GM19025 (cell line): ENCODE measurements around the gene CFAP43.
A peak's percentile ranks its signal among the peaks of the same experiment; 100 is the strongest.
"Not testable (repeated sequence)": the region's sequence is repeated elsewhere in the genome, so short reads cannot be mapped to it uniquely, and the experiment has no call there.

Source experiments
- ATAC-seq: cut with Tn5 transposase; IDR thresholded peaks from one replicate; pipeline ENCODE4 v1.9.1; 2021; ENCODE audit warnings: mild to moderate bottlenecking, low read depth, moderate library complexity; ENCODE audit not compliant: unreplicated experiment

The CFAP43 gene

GRCh38 chr10:104234934-104235333 is 2.8 kb upstream of the CFAP43 start:
- ATAC-seq: no peak

- no peak for ATAC-seq
These were observed 1.7 kb upstream of the CFAP43 start for GRCh38 chr10:104233817-104234216.

- ATAC-seq: peak; percentile 5
These were observed 494 bp upstream of the CFAP43 start for GRCh38 chr10:104232613-104233102.

GRCh38 chr10:104230490-104230889 is 1.7 kb downstream of the CFAP43 start:
- no peak for ATAC-seq

GRCh38 chr10:104223304-104223703 is 8.9 kb downstream of the CFAP43 start:
- no peak for ATAC-seq

- no peak for ATAC-seq
These were observed 11.6 kb downstream of the CFAP43 start for GRCh38 chr10:104220522-104220921.

GRCh38 chr10:104218751-104219150 is 13.4 kb downstream of the CFAP43 start:
- ATAC-seq: no peak

GRCh38 chr10:104216631-104217030 is 15.5 kb downstream of the CFAP43 start:
- no peak for ATAC-seq

GRCh38 chr10:104209575-104210198 is 22.5 kb downstream of the CFAP43 start:
- ATAC-seq: no peak

- ATAC-seq: no peak
These were observed 23.4 kb downstream of the CFAP43 start for GRCh38 chr10:104208730-104209129.

- ATAC-seq: no peak
These were observed 29.9 kb downstream of the CFAP43 start for GRCh38 chr10:104202231-104202630.

- ATAC-seq: no peak
These were observed 30.5 kb downstream of the CFAP43 start for GRCh38 chr10:104201636-104202035.

- no peak for ATAC-seq
These were observed 32.6 kb downstream of the CFAP43 start for GRCh38 chr10:104199567-104199966.

- ATAC-seq: no peak
These were observed 34.8 kb downstream of the CFAP43 start for GRCh38 chr10:104197364-104197763.

GRCh38 chr10:104195706-104196105 is 36.5 kb downstream of the CFAP43 start:
- no peak for ATAC-seq

- ATAC-seq: no peak
These were observed 38.4 kb downstream of the CFAP43 start for GRCh38 chr10:104193787-104194186.

GRCh38 chr10:104190695-104191094 is 41.5 kb downstream of the CFAP43 start:
- ATAC-seq: no peak

- no peak for ATAC-seq
These were observed 48.5 kb downstream of the CFAP43 start for GRCh38 chr10:104183682-104184081.

GRCh38 chr10:104174136-104174535 is 58.0 kb downstream of the CFAP43 start:
- ATAC-seq: not testable (repeated sequence)

- ATAC-seq: no peak
These were observed 61.4 kb downstream of the CFAP43 start for GRCh38 chr10:104170610-104171254.

GRCh38 chr10:104155591-104155990 is 76.6 kb downstream of the CFAP43 start:
- ATAC-seq: no peak

- ATAC-seq: no peak
These were observed 80.4 kb downstream of the CFAP43 start for GRCh38 chr10:104151737-104152136.
